ENCODE measurements around the gene LIPF.
A peak's percentile ranks its signal among the peaks of the same experiment; 100 is the strongest.
"Not testable (repeated sequence)": the region's sequence is repeated elsewhere in the genome, so short reads cannot be mapped to it uniquely, and the experiment has no call there.

LIPF gene

GRCh38 chr10:88659725-88660597, 4.3 kb upstream of the LIPF start:
- DNase-seq: no peak
- TF ChIP-seq GATA1 (IDR thresholded peaks at IDR 0.05; ENCODE audit: low read depth, low read length): no peak
- TF ChIP-seq POLR2A (IDR thresholded peaks at IDR 0.05; ENCODE audit: low read length): no peak

GRCh38 chr10:88660598-88660884, 3.7 kb upstream of the LIPF start:
- DNase-seq: no peak
- no peak for TF ChIP-seq POLR2A (IDR thresholded peaks at IDR 0.05; ENCODE audit: low read length)
- no peak for TF ChIP-seq GATA1 (IDR thresholded peaks at IDR 0.05; ENCODE audit: low read depth, low read length)

- no peak for TF ChIP-seq POLR2A (IDR thresholded peaks at IDR 0.05; ENCODE audit: low read length)
- TF ChIP-seq GATA1 (IDR thresholded peaks at IDR 0.05; ENCODE audit: low read depth, low read length): no peak
- DNase-seq: no peak
Observed at GRCh38 chr10:88661018-88661417, 3.2 kb upstream of the LIPF start.

- no peak for DNase-seq
- TF ChIP-seq POLR2A (IDR thresholded peaks at IDR 0.05; ENCODE audit: low read length): no peak
- TF ChIP-seq GATA1 (IDR thresholded peaks at IDR 0.05; ENCODE audit: low read depth, low read length): no peak
Observed at GRCh38 chr10:88661577-88661976, 2.7 kb upstream of the LIPF start.

GRCh38 chr10:88663153-88663552, 1.1 kb upstream of the LIPF start:
- not testable (repeated sequence) for DNase-seq

GRCh38 chr10:88668465-88668864, 4.2 kb downstream of the LIPF start:
- DNase-seq: no peak
- TF ChIP-seq GATA1 (IDR thresholded peaks at IDR 0.05; ENCODE audit: low read depth, low read length): no peak
- no peak for TF ChIP-seq POLR2A (IDR thresholded peaks at IDR 0.05; ENCODE audit: low read length)

GRCh38 chr10:88670497-88670896, 6.3 kb downstream of the LIPF start:
- DNase-seq: no peak
- TF ChIP-seq GATA1 (IDR thresholded peaks at IDR 0.05; ENCODE audit: low read depth, low read length) (no peak), POLR2A (IDR thresholded peaks at IDR 0.05; ENCODE audit: low read length) (no peak)

- no peak for DNase-seq
- no peak for TF ChIP-seq POLR2A (IDR thresholded peaks at IDR 0.05; ENCODE audit: low read length)
- no peak for TF ChIP-seq GATA1 (IDR thresholded peaks at IDR 0.05; ENCODE audit: low read depth, low read length)
Observed at GRCh38 chr10:88672041-88672440, 7.8 kb downstream of the LIPF start.

- no peak for TF ChIP-seq GATA1 (IDR thresholded peaks at IDR 0.05; ENCODE audit: low read depth, low read length)
- TF ChIP-seq POLR2A (IDR thresholded peaks at IDR 0.05; ENCODE audit: low read length): no peak
- DNase-seq: no peak
Observed at GRCh38 chr10:88676283-88677060, 12.2 kb downstream of the LIPF start.

GRCh38 chr10:88680958-88681357, 16.7 kb downstream of the LIPF start:
- no peak for TF ChIP-seq POLR2A (IDR thresholded peaks at IDR 0.05; ENCODE audit: low read length)
- TF ChIP-seq GATA1 (IDR thresholded peaks at IDR 0.05; ENCODE audit: low read depth, low read length): no peak

GRCh38 chr10:88682491-88682890, 18.2 kb downstream of the LIPF start:
- TF ChIP-seq GATA1 (IDR thresholded peaks at IDR 0.05; ENCODE audit: low read depth, low read length) (no peak), POLR2A (IDR thresholded peaks at IDR 0.05; ENCODE audit: low read length) (no peak)
- no peak for DNase-seq

More at GRCh38 chr10:88680958-88681357, 16.7 kb downstream of the LIPF start:
- no peak for DNase-seq

GRCh38 chr10:88687853-88688467, 23.7 kb downstream of the LIPF start:
- DNase-seq: peak; percentile 2 to 23
- TF ChIP-seq POLR2A (IDR thresholded peaks at IDR 0.05; ENCODE audit: low read length): no peak
- TF ChIP-seq GATA1 (IDR thresholded peaks at IDR 0.05; ENCODE audit: low read depth, low read length): no peak

GRCh38 chr10:88689366-88689765, 25.1 kb downstream of the LIPF start:
- no peak for DNase-seq
- TF ChIP-seq POLR2A (IDR thresholded peaks at IDR 0.05; ENCODE audit: low read length) (no peak), GATA1 (IDR thresholded peaks at IDR 0.05; ENCODE audit: low read depth, low read length) (no peak)

GRCh38 chr10:88693392-88694020, 29.3 kb downstream of the LIPF start:
- no peak for TF ChIP-seq POLR2A (IDR thresholded peaks at IDR 0.05; ENCODE audit: low read length)
- no peak for TF ChIP-seq GATA1 (IDR thresholded peaks at IDR 0.05; ENCODE audit: low read depth, low read length)
- DNase-seq: no peak

All from erythroblast (primary cell).